MM.1S (cell line): ENCODE measurements around the gene CHD2.

ENCODE experiments used
- CTCF ChIP-seq: fragments of 300-600 bp; sonication (generic); IDR thresholded peaks from 2 replicates; pipeline ENCODE4 v1.5.1; 2016; ENCODE audit warnings: antibody characterized with exemption, low read length, mixed read lengths
- EZH2 ChIP-seq: fragments of 300-600 bp; sonication (generic); optimal IDR thresholded peaks from 2 replicates; pipeline ENCODE3; 2017; ENCODE audit warnings: low read depth, mild to moderate bottlenecking, antibody characterized with exemption, low read length, mixed read lengths
- EZH2phosphoT487 ChIP-seq: fragments of 300-600 bp; sonication (generic); IDR thresholded peaks from 2 replicates; pipeline ENCODE4 v1.6.1; 2018; ENCODE audit warnings: antibody characterized with exemption, low read length

DNA sequence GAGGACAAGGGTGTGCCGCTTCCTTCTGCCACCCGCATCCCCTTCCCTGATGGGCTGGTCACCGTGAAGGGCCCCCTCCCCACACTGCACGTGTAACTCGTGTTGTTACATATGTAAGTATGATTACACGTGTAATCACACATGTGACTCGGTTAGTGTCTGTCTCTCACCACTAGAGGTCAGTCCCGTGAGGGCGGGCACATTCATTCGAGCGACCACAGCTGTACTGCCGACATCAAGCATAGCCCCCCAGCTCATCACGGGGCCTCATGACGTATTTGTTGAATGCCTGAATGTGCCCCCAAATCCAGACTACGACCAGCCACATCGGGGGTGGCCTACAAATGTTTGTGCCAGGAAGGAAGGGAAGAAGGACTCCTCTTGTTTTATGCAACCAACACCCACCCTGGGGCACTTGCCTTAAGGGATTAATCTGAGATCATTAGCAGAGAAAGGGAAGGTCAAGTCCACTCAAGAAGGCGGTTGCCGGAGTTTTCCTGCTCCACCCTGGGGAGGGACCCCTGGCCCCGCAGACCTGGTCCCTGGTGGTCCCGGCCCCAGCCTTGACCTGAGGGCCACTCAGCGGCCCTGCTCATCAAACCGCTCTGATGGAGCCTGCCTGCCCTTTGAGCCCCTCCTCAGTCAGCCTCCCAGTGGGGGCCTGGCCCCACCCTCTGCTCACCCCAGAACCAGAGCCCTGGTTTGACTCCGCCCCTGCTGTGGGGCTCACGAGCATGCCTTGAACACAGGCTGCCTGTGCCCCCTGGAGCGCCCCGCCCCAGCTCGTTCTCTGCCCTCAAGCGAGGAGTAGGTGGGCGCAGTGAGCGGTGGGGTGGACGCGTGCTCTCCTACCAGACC lies 136.1 kb downstream of the CHD2 start:
- peak; percentile 82 for TF ChIP-seq CTCF
- no peak for TF ChIP-seq EZH2phosphoT487
- no peak for TF ChIP-seq EZH2
